Calu3 (cell line): Measurements from ENCODE around the gene TMEM204. TPM values are rescaled to one million over a fixed set of nuclear protein-coding genes. Genes with fewer than 3 reads are reported as not detected.

ENCODE experiments used
- BruUV-seq: library from RNA; stranded (reverse); fragments of 400-500 nt; replicated peaks from 2 replicates; lab custom pipeline; 2021; lab: Mats Ljungman, UMichigan
- CTCF ChIA-PET: fragments of 300-600 bp; sonication (Branson Sonifier 250); formaldehyde crosslinking; loops from one replicate; lab custom pipeline; 2022; ENCODE audit warnings: antibody characterized with exemption; lab: Charles Lee
- DNase-seq: peaks from one replicate; pipeline ENCODE4 v3.0.0; 2022
- H3K27ac Mint-ChIP-seq: one replicate; pipeline ENCODE4 v1.8.0; 2022; ENCODE audit warnings: mixed read lengths; ENCODE audit not compliant: unreplicated experiment
- H3K27me3 Mint-ChIP-seq: one replicate; pipeline ENCODE4 v1.8.0; 2022; ENCODE audit warnings: mixed read lengths; ENCODE audit not compliant: unreplicated experiment
- H3K36me3 Mint-ChIP-seq: one replicate; pipeline ENCODE4 v1.8.0; 2022; ENCODE audit warnings: mild to moderate bottlenecking, moderate library complexity, mixed read lengths; ENCODE audit not compliant: insufficient read depth, unreplicated experiment
- H3K4me1 Mint-ChIP-seq: one replicate; pipeline ENCODE4 v1.8.0; 2022; ENCODE audit warnings: mild to moderate bottlenecking, low read depth, mixed read lengths; ENCODE audit not compliant: unreplicated experiment
- H3K4me3 Mint-ChIP-seq: one replicate; pipeline ENCODE4 v1.8.0; 2022; ENCODE audit warnings: mild to moderate bottlenecking, low read depth, moderate library complexity, mixed read lengths; ENCODE audit not compliant: unreplicated experiment
- H3K9me3 Mint-ChIP-seq: one replicate; pipeline ENCODE4 v1.8.0; 2022; ENCODE audit warnings: low read depth, mixed read lengths; ENCODE audit not compliant: unreplicated experiment
- intact Hi-C: fragments of 100-400 bp; cut with micrococcal nuclease; formaldehyde crosslinking; loops from one replicate; pipeline ENCODE4 v1.10.0; 2022; ENCODE audit not compliant: unreplicated experiment
- total RNA-seq: library from RNA; stranded (reverse); gene quantifications from 2 replicates; pipeline ENCODE4 v1.2.3, GENCODE V29; 2022
- TF ChIP-seq, protein P1 (sequence below): fragments of 200-600 bp; IDR thresholded peaks from one replicate; pipeline ENCODE4 v1.8.0; 2022; ENCODE audit warnings: antibody characterized with exemption; ENCODE audit not compliant: unreplicated experiment

TMEM204 gene
- total RNA-seq, 1 experiment from 2014 or later: not detected

DNA sequence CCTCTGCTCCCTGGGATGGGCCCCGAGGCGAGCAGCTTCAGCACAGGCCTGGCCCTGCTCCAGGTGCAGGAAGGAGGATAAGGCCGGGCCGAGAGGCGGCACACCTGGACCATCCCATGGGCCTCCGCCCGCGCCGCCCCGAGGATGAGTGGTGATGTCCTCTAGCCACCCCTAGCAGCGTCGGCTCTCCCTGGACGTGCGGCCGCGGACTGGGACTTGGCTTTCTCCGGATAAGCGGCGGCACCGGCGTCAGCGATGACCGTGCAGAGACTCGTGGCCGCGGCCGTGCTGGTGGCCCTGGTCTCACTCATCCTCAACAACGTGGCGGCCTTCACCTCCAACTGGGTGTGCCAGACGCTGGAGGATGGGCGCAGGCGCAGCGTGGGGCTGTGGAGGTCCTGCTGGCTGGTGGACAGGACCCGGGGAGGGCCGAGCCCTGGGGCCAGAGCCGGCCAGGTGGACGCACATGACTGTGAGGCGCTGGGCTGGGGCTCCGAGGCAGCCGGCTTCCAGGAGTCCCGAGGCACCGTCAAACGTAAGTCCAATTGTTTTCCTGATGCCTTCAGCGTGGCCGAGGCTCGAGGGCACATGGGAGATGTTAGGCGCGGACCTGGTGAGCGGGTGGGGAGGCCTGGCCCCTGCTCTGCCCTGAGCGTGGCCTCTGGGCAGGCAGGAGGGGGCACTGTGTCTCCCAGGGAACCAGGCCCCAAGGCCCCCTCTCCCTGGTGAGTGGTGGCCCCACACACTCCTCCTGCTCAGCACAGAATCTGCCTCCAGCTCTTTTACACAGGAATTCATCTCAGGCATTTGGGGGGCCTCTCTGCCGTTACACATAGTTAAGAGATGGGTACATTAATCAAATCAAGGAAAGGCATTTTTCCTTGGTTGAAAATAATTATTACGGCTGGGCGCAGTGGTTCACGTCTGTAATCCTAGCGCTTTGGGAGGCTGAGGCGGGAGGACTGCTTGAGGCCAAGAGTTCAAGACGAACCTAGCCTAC lies 855 bp downstream of the TMEM204 start:
- intact Hi-C loops: no loop called here
- Mint-ChIP-seq H3K4me3 (no peak overlapping the region), H3K36me3 (no peaks in the 10 kb centered on the region), H3K9me3 (no peaks in the 10 kb centered on the region), H3K4me1 (no peaks in the 10 kb centered on the region), H3K27ac (no peak overlapping the region), H3K27me3 (no peaks in the 10 kb centered on the region)
- TF ChIP-seq, protein P1, sequence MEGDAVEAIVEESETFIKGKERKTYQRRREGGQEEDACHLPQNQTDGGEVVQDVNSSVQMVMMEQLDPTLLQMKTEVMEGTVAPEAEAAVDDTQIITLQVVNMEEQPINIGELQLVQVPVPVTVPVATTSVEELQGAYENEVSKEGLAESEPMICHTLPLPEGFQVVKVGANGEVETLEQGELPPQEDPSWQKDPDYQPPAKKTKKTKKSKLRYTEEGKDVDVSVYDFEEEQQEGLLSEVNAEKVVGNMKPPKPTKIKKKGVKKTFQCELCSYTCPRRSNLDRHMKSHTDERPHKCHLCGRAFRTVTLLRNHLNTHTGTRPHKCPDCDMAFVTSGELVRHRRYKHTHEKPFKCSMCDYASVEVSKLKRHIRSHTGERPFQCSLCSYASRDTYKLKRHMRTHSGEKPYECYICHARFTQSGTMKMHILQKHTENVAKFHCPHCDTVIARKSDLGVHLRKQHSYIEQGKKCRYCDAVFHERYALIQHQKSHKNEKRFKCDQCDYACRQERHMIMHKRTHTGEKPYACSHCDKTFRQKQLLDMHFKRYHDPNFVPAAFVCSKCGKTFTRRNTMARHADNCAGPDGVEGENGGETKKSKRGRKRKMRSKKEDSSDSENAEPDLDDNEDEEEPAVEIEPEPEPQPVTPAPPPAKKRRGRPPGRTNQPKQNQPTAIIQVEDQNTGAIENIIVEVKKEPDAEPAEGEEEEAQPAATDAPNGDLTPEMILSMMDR: no peak
- DNase-seq: no peak
- no TSS peak for BruUV-seq
- CTCF ChIA-PET: interaction anchor here (0.6 kb wide), 1 partner anchor 27 kb away, joined by 3 read pairs; no protein-coding TSS in a partner anchor

DNA sequence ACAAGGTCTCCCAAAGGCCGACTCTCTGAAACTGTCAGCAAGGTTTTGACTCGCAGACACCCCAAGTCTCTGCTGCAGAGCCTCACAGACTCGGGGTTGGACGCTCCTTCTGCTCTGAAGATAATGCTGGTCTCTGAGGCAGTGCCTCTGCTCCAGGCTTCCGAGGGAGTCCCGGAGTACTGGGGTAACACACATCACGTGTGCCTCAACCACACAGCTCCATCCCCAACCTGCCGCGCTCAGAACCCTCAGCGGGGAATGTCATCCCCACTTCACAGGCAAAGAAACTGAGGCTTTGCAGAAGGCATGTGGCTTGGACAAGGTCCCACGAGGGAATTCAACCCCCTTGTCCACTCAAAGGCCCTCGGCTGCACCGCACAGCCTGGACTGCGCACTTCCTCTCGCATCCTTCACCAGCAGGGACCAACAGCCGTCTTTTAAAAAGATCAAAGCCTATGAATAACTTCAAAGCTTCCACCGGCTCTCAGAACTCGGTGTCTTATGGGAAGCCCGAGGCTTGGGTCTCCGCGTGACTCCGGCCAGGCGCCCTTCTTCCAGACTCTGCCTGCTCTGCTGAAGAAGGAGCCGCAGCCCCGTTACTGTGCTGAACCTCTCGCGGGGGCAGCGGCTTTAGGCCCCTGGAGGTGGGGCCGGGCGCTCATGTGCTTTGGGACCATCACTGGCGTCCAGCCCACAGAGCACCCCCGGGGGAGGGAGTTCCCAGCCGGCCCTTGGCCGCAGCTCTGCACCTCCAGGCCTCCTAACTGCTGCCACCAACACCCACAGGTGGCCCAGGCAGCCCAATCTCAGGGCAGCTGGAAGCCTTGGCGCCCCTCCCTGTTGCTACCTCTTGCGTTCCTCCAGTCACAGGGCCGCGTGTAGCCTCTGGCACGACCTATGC lies 2.2 kb downstream of the TMEM204 start:
- no peak overlapping the region for H3K4me3 Mint-ChIP-seq
- H3K27ac Mint-ChIP-seq: no peak overlapping the region
- no TSS peak for BruUV-seq
- no peaks in the 10 kb centered on the region for H3K27me3 Mint-ChIP-seq
- CTCF ChIA-PET: no interaction called here
- no peak for DNase-seq
- no peaks in the 10 kb centered on the region for H3K36me3 Mint-ChIP-seq
- H3K4me1 Mint-ChIP-seq: no peaks in the 10 kb centered on the region
- TF ChIP-seq, protein P1: no peak
- intact Hi-C loops: no loop called here
- no peaks in the 10 kb centered on the region for H3K9me3 Mint-ChIP-seq

GRCh38 chr16:1536601-1537000 lies 3.1 kb downstream of the TMEM204 start:
- no peak for DNase-seq
- H3K4me3 Mint-ChIP-seq: no peak overlapping the region
- H3K27me3 Mint-ChIP-seq: no peaks in the 10 kb centered on the region
- no TSS peak for BruUV-seq
- CTCF ChIA-PET: no interaction called here
- H3K4me1 Mint-ChIP-seq: no peaks in the 10 kb centered on the region
- H3K27ac Mint-ChIP-seq: no peak overlapping the region
- TF ChIP-seq, protein P1: no peak
- no peaks in the 10 kb centered on the region for H3K36me3 Mint-ChIP-seq
- no peaks in the 10 kb centered on the region for H3K9me3 Mint-ChIP-seq
- intact Hi-C loops: no loop called here

GRCh38 chr16:1537138-1537577 lies 3.7 kb downstream of the TMEM204 start:
- no peak for DNase-seq
- BruUV-seq: no TSS peak
- TF ChIP-seq, protein P1: no peak
- Mint-ChIP-seq H3K36me3 (no peaks in the 10 kb centered on the region), H3K4me1 (no peaks in the 10 kb centered on the region), H3K4me3 (no peak overlapping the region), H3K9me3 (no peaks in the 10 kb centered on the region), H3K27ac (no peak overlapping the region), H3K27me3 (no peaks in the 10 kb centered on the region)
- CTCF ChIA-PET: no interaction called here
- intact Hi-C loops: no loop called here
